Panc1 (cell line): ENCODE data around the gene VAV3. TPM values are rescaled to one million over a fixed set of nuclear protein-coding genes. Genes with fewer than 3 reads are reported as not detected.

Experiments used
- ATAC-seq: fragments of 200-7000 bp; cut with Tn5 transposase; 2 replicates; pipeline ENCODE4 v1.9.1; 2020; ENCODE audit warnings: mild to moderate bottlenecking, moderate library complexity
- BruUV-seq: library from RNA; stranded (reverse); fragments of 400-500 nt; replicated peaks from 2 replicates; lab custom pipeline; 2021; lab: Mats Ljungman, UMichigan
- CTCF ChIA-PET: fragments of 300-600 bp; sonication (Branson Sonifier 250); formaldehyde crosslinking; loops from one replicate; lab custom pipeline; 2022; ENCODE audit warnings: antibody characterized with exemption; lab: Charles Lee
- POLR2A ChIA-PET: fragments of 300-600 bp; sonication (Branson Sonifier 250); formaldehyde crosslinking; loops from one replicate; lab custom pipeline; 2022; ENCODE audit warnings: antibody characterized with exemption; lab: Charles Lee
- DNase-seq: peaks from one replicate; pipeline ENCODE4 v3.0.0-alpha.2; 2010; ENCODE audit warnings: low read depth, low spot score
- H3K27ac ChIP-seq: 2 replicates; pipeline ENCODE4 v1.5.1; 2011; ENCODE audit warnings: mild to moderate bottlenecking, low read length, inconsistent platforms
- H3K27me3 ChIP-seq: fragments of 200-500 bp; sonication (Bioruptor generic); 2 replicates; pipeline ENCODE4 v1.6.0; 2014; ENCODE audit warnings: low read length, inconsistent platforms; ENCODE audit not compliant: control insufficient read depth, insufficient read depth
- H3K36me3 ChIP-seq: fragments of 200-500 bp; sonication (Bioruptor generic); 2 replicates; pipeline ENCODE4 v1.5.1; 2014; ENCODE audit warnings: inconsistent platforms, mild to moderate bottlenecking, low read length, moderate library complexity; ENCODE audit not compliant: control insufficient read depth, insufficient read depth
- H3K4me1 ChIP-seq: 2 replicates; pipeline ENCODE4 v1.5.1; 2011; ENCODE audit warnings: inconsistent platforms, mild to moderate bottlenecking, low read length, moderate library complexity; ENCODE audit not compliant: control insufficient read depth, insufficient read depth
- H3K4me3 ChIP-seq, 2 experiments: 2 replicates each; pipeline ENCODE4 v1.5.1; 2011 to 2012; ENCODE audit warnings: low read depth in 2 of 2, low read length in 2 of 2, mild to moderate bottlenecking in 2 of 2, inconsistent platforms in 1 of 2, moderate library complexity in 1 of 2
- H3K9me3 ChIP-seq: fragments of 200-500 bp; sonication (Bioruptor generic); 2 replicates; pipeline ENCODE4 v1.5.1; 2014; ENCODE audit warnings: low read depth, mild to moderate bottlenecking, inconsistent platforms, low read length, moderate library complexity; ENCODE audit not compliant: control insufficient read depth, insufficient read depth
- CTCF ChIP-seq: fragments of 450-650 bp; IDR thresholded peaks from 2 replicates; pipeline ENCODE4 v1.5.1; 2017; ENCODE audit warnings: mild to moderate bottlenecking
- POLR2AphosphoS5 ChIP-seq: IDR thresholded peaks from 2 replicates; pipeline ENCODE4 v1.6.1; 2012; ENCODE audit warnings: mild to moderate bottlenecking, low read depth, low read length, moderate library complexity
- REST ChIP-seq, 2 experiments: IDR thresholded peaks; 2 replicates each; pipeline ENCODE4 v1.6.1; 2011 to 2012; ENCODE audit warnings: low read depth in 2 of 2, control low read depth in 1 of 2, low read length in 1 of 2, mild to moderate bottlenecking in 1 of 2, moderate library complexity in 1 of 2; ENCODE audit not compliant: insufficient read depth in 1 of 2
- SIN3A ChIP-seq: IDR thresholded peaks from 2 replicates; pipeline ENCODE4 v1.6.1; 2012; ENCODE audit warnings: low read depth, mild to moderate bottlenecking, low read length, moderate library complexity, borderline replicate concordance; ENCODE audit not compliant: insufficient read depth
- TCF7L2 ChIP-seq: IDR thresholded peaks from 2 replicates; pipeline ENCODE4 v1.6.1; 2011; ENCODE audit warnings: mild to moderate bottlenecking, low read depth, low read length, inconsistent platforms
- in situ Hi-C: cut with HindIII; loops from 2 replicates; pipeline ENCODE4 v1.10.0; 2016; ENCODE audit warnings: low sequenced_read_pairs, low pct_unique_long_range_greater_than_20kb
- intact Hi-C: fragments of 100-400 bp; cut with micrococcal nuclease; formaldehyde crosslinking; loops from one replicate; pipeline ENCODE4 v1.10.0; 2022; ENCODE audit not compliant: unreplicated experiment
- total RNA-seq: library from RNA; stranded (reverse); gene quantifications from one replicate; pipeline ENCODE4 v1.2.1, GENCODE V29; 2021; ENCODE audit not compliant: unreplicated experiment

The VAV3 gene
- total RNA-seq, 1 experiment from 2014 or later = 0.23 TPM

DNA sequence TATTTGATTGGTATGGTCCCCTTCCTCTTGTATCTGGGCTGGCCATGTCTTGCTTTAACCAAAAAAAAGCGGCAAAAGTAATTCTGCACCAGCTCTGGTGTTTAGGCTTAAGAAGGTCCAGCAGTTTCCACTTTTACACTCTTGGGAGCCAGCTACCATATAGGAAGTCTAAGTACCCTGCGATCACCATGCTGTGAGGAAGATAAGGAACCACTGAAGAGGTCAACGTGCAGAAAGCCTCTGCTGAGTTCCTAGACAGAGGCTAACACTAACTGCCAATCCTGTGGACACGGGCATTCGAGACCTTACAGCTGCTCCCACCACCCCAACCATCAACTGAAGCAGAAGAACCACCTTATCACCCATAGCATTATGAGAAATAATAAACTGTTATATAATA, 331.4 kb downstream of the VAV3 start:
- DNase-seq (no peak), ATAC-seq (no peak)
- Histone ChIP-seq H3K4me1 (no peaks in the 10 kb centered on the region), H3K27ac (no peak overlapping the region), H3K27me3 (no peaks in the 10 kb centered on the region), H3K4me3 (no peak overlapping the region), H3K9me3 (no peaks in the 10 kb centered on the region), H3K36me3 (no peaks in the 10 kb centered on the region)
- ChIA-PET CTCF (no interaction called here), POLR2A (no interaction called here)
- intact Hi-C loops (no loop called here), in situ Hi-C loops (no loop called here)
- TF ChIP-seq CTCF (no peak), TCF7L2 (no peak), SIN3A (no peak)
- no TSS peak for BruUV-seq

DNA sequence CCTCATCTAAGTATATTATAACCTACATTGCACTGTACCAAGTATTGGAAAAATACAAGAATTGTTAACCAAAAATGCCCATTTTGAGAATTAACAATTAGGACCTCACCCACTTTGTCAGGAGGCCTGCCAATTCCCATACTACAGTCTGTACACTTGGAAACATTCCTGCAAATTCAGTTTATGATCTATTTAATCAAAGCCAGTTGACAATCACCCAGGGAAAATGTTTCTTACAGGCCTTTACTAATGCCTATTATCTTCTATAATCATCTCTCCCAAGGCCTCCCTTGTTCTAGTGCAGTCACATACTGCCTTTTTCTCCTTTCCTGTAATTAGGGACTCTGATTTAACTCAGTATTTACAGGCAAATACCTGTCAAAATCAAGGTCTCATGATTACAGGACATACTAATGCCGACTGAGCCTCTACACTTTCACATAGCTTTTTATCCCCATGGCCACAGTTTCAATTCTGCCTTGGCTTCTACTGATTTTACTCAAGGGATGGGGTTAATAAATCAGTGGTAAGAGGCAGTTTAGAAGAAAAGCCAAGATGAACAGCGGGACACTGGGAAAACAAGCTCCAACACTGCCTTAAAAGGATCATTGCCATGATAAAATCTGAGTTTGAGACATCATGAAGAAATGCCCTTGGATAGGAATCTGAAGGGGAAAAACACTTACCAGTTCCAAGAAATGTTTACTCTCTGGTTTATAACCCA, 338.7 kb downstream of the VAV3 start:
- ATAC-seq = no peak
- Histone ChIP-seq H3K4me3 (no peak overlapping the region), H3K27me3 (no peaks in the 10 kb centered on the region), H3K27ac (no peak overlapping the region), H3K9me3 (no peaks in the 10 kb centered on the region), H3K4me1 (no peaks in the 10 kb centered on the region), H3K36me3 (no peaks in the 10 kb centered on the region)
- POLR2A ChIA-PET = no interaction called here
- CTCF ChIA-PET = no interaction called here
- BruUV-seq = no TSS peak
- DNase-seq = no peak
- intact Hi-C loops (no loop called here), in situ Hi-C loops (no loop called here)
- TF ChIP-seq SIN3A = no peak
- no peak for TF ChIP-seq CTCF
- no peak for TF ChIP-seq TCF7L2
- TF ChIP-seq POLR2AphosphoS5 = no peak
- no peak for TF ChIP-seq REST (IDR thresholded peaks at IDR 0.05; ENCODE audit: insufficient read depth in 1 of 2, low read depth in 2 of 2, low read length in 1 of 2)
